Mesendoderm (in vitro differentiated cells): ENCODE data around the gene ADIPOR2.
A peak's percentile ranks its signal among the peaks of the same experiment; 100 is the strongest.

ENCODE experiments used
- DNase-seq: peaks from one replicate; pipeline ENCODE4 v3.0.0; 2013
- H2AK5ac ChIP-seq: 2 replicates; pipeline ENCODE4 v1.6.1; 2013; ENCODE audit warnings: low read length, inconsistent platforms
- H2BK120ac ChIP-seq: 2 replicates; pipeline ENCODE4 v1.6.1; 2013; ENCODE audit warnings: low read depth, mild to moderate bottlenecking, low read length, moderate library complexity, mixed read lengths
- H2BK15ac ChIP-seq: replicated peaks from 2 replicates; pipeline ENCODE4 v1.6.1; 2013; ENCODE audit warnings: low read depth, mild to moderate bottlenecking, moderate library complexity
- H2BK5ac ChIP-seq: 2 replicates; pipeline ENCODE4 v1.6.1; 2013; ENCODE audit warnings: low read length, inconsistent platforms
- H3K18ac ChIP-seq: 2 replicates; pipeline ENCODE4 v1.6.1; 2013; ENCODE audit warnings: mild to moderate bottlenecking, low read length, mixed read lengths
- H3K23ac ChIP-seq: one replicate; pipeline ENCODE4 v1.6.1; 2013; ENCODE audit warnings: low read length
- H3K27ac ChIP-seq: 2 replicates; pipeline ENCODE4 v1.5.1; 2013; ENCODE audit warnings: low read depth, mild to moderate bottlenecking, inconsistent platforms, low read length, moderate library complexity
- H3K27me3 ChIP-seq: 2 replicates; pipeline ENCODE4 v1.6.1; 2013; ENCODE audit warnings: low read length, control low read depth, mild to moderate bottlenecking, inconsistent platforms; ENCODE audit not compliant: insufficient read depth, poor library complexity
- H3K36me3 ChIP-seq: 2 replicates; pipeline ENCODE4 v1.6.1; 2013; ENCODE audit warnings: low read length, inconsistent platforms; ENCODE audit not compliant: control insufficient read depth, insufficient read depth
- H3K4ac ChIP-seq: one replicate; pipeline ENCODE4 v1.6.1; 2013; ENCODE audit warnings: low read depth, mild to moderate bottlenecking, low read length, moderate library complexity
- H3K4me1 ChIP-seq: 2 replicates; pipeline ENCODE4 v1.6.1; 2013; ENCODE audit warnings: low read depth, low read length, inconsistent platforms; ENCODE audit not compliant: control insufficient read depth
- H3K4me2 ChIP-seq: 2 replicates; pipeline ENCODE4 v1.6.1; 2013; ENCODE audit warnings: low read length
- H3K4me3 ChIP-seq: 2 replicates; pipeline ENCODE4 v1.5.1; 2013; ENCODE audit warnings: mild to moderate bottlenecking, low read length
- H3K56ac ChIP-seq: one replicate; pipeline ENCODE4 v1.6.1; 2013; ENCODE audit warnings: low read length
- H3K79me1 ChIP-seq: 2 replicates; pipeline ENCODE4 v1.6.1; 2013; ENCODE audit warnings: low read length, inconsistent platforms
- H3K79me2 ChIP-seq: 2 replicates; pipeline ENCODE4 v1.6.1; 2013; ENCODE audit warnings: mild to moderate bottlenecking, low read length; ENCODE audit not compliant: control insufficient read depth, insufficient read depth
- H3K9ac ChIP-seq: 2 replicates; pipeline ENCODE4 v1.6.1; 2013; ENCODE audit warnings: low read length, inconsistent platforms
- H4K5ac ChIP-seq: one replicate; pipeline ENCODE4 v1.6.1; 2013; ENCODE audit warnings: low read length
- H4K8ac ChIP-seq: one replicate; pipeline ENCODE4 v1.6.1; 2013; ENCODE audit warnings: low read depth, mild to moderate bottlenecking, control low read depth, low read length, moderate library complexity
- WGBS: extraction: QIAGEN DNeasy Blood & Tissue Kit; methylation state at CpG from one replicate; pipeline ENCODE4 v1.1.7; 2013; ENCODE audit warnings: low lambda C conversion rate, missing lambda C conversion rate; ENCODE audit not compliant: insufficient coverage; ENCODE audit errors: extremely low coverage; 5-methylcytosine and 5-hydroxymethylcytosine counted together

ADIPOR2 gene

GRCh38 chr12:1741154-1741949, 50.5 kb downstream of the ADIPOR2 start:
- H3K27ac ChIP-seq = no peak overlapping the region
- H3K23ac ChIP-seq = no peak overlapping the region
- DNase-seq = no peak

GRCh38 chr12:1744932-1745331, 54.1 kb downstream of the ADIPOR2 start:
- no peaks in the 10 kb centered on the region for H3K27me3 ChIP-seq
- peaks cover 33% of the 10 kb centered on the region for H3K79me2 ChIP-seq
- no peak overlapping the region for H3K4me2 ChIP-seq
- H3K36me3 ChIP-seq = no peaks in the 10 kb centered on the region
- peak; percentile 87 for DNase-seq
- H3K79me1 ChIP-seq = peaks cover 21% of the 10 kb centered on the region
- H2BK5ac ChIP-seq = no peak overlapping the region
- no peak overlapping the region for H2BK120ac ChIP-seq
- H3K56ac ChIP-seq = no peak overlapping the region
- H3K23ac ChIP-seq = no peak overlapping the region
- no peak overlapping the region for H2BK15ac ChIP-seq
- H3K9ac ChIP-seq = no peak overlapping the region
- H3K4me1 ChIP-seq = no peaks in the 10 kb centered on the region
- H2AK5ac ChIP-seq = no peak overlapping the region
- H3K4me3 ChIP-seq = no peak overlapping the region
- no peak overlapping the region for H4K8ac ChIP-seq
- H3K27ac ChIP-seq = no peak overlapping the region
- no peak overlapping the region for H4K5ac ChIP-seq
- WGBS = no CpG with 5 or more reads among the region's 2 CpGs
- no peak overlapping the region for H3K18ac ChIP-seq
- H3K4ac ChIP-seq = no peak overlapping the region

More at GRCh38 chr12:1741154-1741949, 50.5 kb downstream of the ADIPOR2 start:
- Histone ChIP-seq H3K27me3 (no peaks in the 10 kb centered on the region), H3K4ac (no peak overlapping the region), H3K18ac (no peak overlapping the region), H2AK5ac (no peak overlapping the region), H2BK5ac (no peak overlapping the region), H3K36me3 (no peaks in the 10 kb centered on the region), H3K79me1 (peaks cover 11% of the 10 kb centered on the region), H3K56ac (no peak overlapping the region), H3K79me2 (peaks cover 32% of the 10 kb centered on the region), H3K4me1 (no peaks in the 10 kb centered on the region), H2BK120ac (no peak overlapping the region), H2BK15ac (no peak overlapping the region), H3K9ac (no peak overlapping the region), H3K4me3 (no peak overlapping the region), H3K4me2 (no peak overlapping the region), H4K8ac (no peak overlapping the region), H4K5ac (no peak overlapping the region)
- WGBS = no CpG with 5 or more reads among the region's 1 CpG

GRCh38 chr12:1747609-1748008, 56.7 kb downstream of the ADIPOR2 start:
- Histone ChIP-seq H3K9ac (no peak overlapping the region), H2BK15ac (no peak overlapping the region), H3K4me3 (no peak overlapping the region), H2BK5ac (no peak overlapping the region), H3K18ac (no peak overlapping the region), H3K4me1 (no peaks in the 10 kb centered on the region), H3K36me3 (no peaks in the 10 kb centered on the region), H3K4ac (no peak overlapping the region), H4K8ac (no peak overlapping the region), H3K79me2 (peaks cover 22% of the 10 kb centered on the region), H3K23ac (no peak overlapping the region), H3K56ac (no peak overlapping the region), H4K5ac (no peak overlapping the region), H3K27ac (no peak overlapping the region), H3K79me1 (peaks cover 17% of the 10 kb centered on the region), H3K27me3 (no peaks in the 10 kb centered on the region), H2AK5ac (no peak overlapping the region), H3K4me2 (no peak overlapping the region), H2BK120ac (no peak overlapping the region)
- no peak for DNase-seq
- WGBS = no CpG with 5 or more reads among the region's 2 CpGs

- H3K9ac ChIP-seq = no peak overlapping the region
- H3K27me3 ChIP-seq = no peaks in the 10 kb centered on the region
- H3K4me3 ChIP-seq = no peak overlapping the region
- no peak overlapping the region for H2BK120ac ChIP-seq
- H3K4me2 ChIP-seq = no peak overlapping the region
- no peak overlapping the region for H4K5ac ChIP-seq
- no peaks in the 10 kb centered on the region for H3K36me3 ChIP-seq
- no peak overlapping the region for H2BK15ac ChIP-seq
- no CpG with 5 or more reads among the region's 5 CpGs for WGBS
- H2AK5ac ChIP-seq = no peak overlapping the region
- no peaks in the 10 kb centered on the region for H3K4me1 ChIP-seq
- no peak overlapping the region for H3K27ac ChIP-seq
- H3K18ac ChIP-seq = no peak overlapping the region
- peaks cover 20% of the 10 kb centered on the region for H3K79me2 ChIP-seq
- peaks cover 17% of the 10 kb centered on the region for H3K79me1 ChIP-seq
- DNase-seq = no peak
- H3K56ac ChIP-seq = no peak overlapping the region
- no peak overlapping the region for H2BK5ac ChIP-seq
- no peak overlapping the region for H3K23ac ChIP-seq
- no peak overlapping the region for H4K8ac ChIP-seq
- no peak overlapping the region for H3K4ac ChIP-seq
These were observed 58.1 kb downstream of the ADIPOR2 start for GRCh38 chr12:1749019-1749418.

GRCh38 chr12:1750300-1750699, 59.4 kb downstream of the ADIPOR2 start:
- no peak overlapping the region for H2AK5ac ChIP-seq
- H3K18ac ChIP-seq = no peak overlapping the region
- H2BK120ac ChIP-seq = no peak overlapping the region
- H3K4ac ChIP-seq = no peak overlapping the region
- no peak overlapping the region for H3K27ac ChIP-seq
- no peak overlapping the region for H4K8ac ChIP-seq
- H2BK5ac ChIP-seq = no peak overlapping the region
- H3K79me1 ChIP-seq = peaks cover 14% of the 10 kb centered on the region
- H3K4me3 ChIP-seq = no peak overlapping the region
- H4K5ac ChIP-seq = no peak overlapping the region
- WGBS = no CpG with 5 or more reads among the region's 3 CpGs
- no peaks in the 10 kb centered on the region for H3K27me3 ChIP-seq
- H3K36me3 ChIP-seq = no peaks in the 10 kb centered on the region
- H3K23ac ChIP-seq = no peak overlapping the region
- no peak overlapping the region for H3K4me2 ChIP-seq
- no peak overlapping the region for H3K56ac ChIP-seq
- peaks cover 17% of the 10 kb centered on the region for H3K79me2 ChIP-seq
- DNase-seq = no peak
- no peaks in the 10 kb centered on the region for H3K4me1 ChIP-seq
- H3K9ac ChIP-seq = no peak overlapping the region
- no peak overlapping the region for H2BK15ac ChIP-seq

GRCh38 chr12:1758376-1758775, 67.5 kb downstream of the ADIPOR2 start:
- no peak overlapping the region for H3K4ac ChIP-seq
- WGBS = no CpG with 5 or more reads among the region's 2 CpGs
- H3K18ac ChIP-seq = no peak overlapping the region
- H3K79me2 ChIP-seq = no peaks in the 10 kb centered on the region
- no peak for DNase-seq
- no peaks in the 10 kb centered on the region for H3K27me3 ChIP-seq
- no peak overlapping the region for H3K4me3 ChIP-seq
- no peak overlapping the region for H3K4me2 ChIP-seq
- no peak overlapping the region for H2BK120ac ChIP-seq
- no peak overlapping the region for H2BK5ac ChIP-seq
- H3K56ac ChIP-seq = no peak overlapping the region
- no peak overlapping the region for H3K9ac ChIP-seq
- H3K4me1 ChIP-seq = no peaks in the 10 kb centered on the region
- peaks cover 4% of the 10 kb centered on the region for H3K79me1 ChIP-seq
- no peak overlapping the region for H3K23ac ChIP-seq
- H3K36me3 ChIP-seq = no peaks in the 10 kb centered on the region
- no peak overlapping the region for H2AK5ac ChIP-seq
- no peak overlapping the region for H4K8ac ChIP-seq
- no peak overlapping the region for H4K5ac ChIP-seq
- no peak overlapping the region for H3K27ac ChIP-seq
- H2BK15ac ChIP-seq = no peak overlapping the region
